GM19240 (cell line): ENCODE measurements around the gene RASAL3.
"Not testable (repeated sequence)": the region's sequence is repeated elsewhere in the genome, so short reads cannot be mapped to it uniquely, and the experiment has no call there.

Experiments
- DNase-seq: peaks from one replicate; pipeline ENCODE4 v3.0.0; 2011; ENCODE audit warnings: low spot score; ENCODE audit not compliant: insufficient read length

The RASAL3 gene

GRCh38 chr19:15464394-15465385 lies at the start of gene RASAL3:
Gene RASAL3 (minus strand): TSS chr19:15464544. CDS start chr19:15464358, 186 bp downstream.
- no peak for DNase-seq

GRCh38 chr19:15511671-15512424 lies 47.5 kb upstream of the RASAL3 start:
- DNase-seq: no peak

GRCh38 chr19:15508035-15508710 lies 43.8 kb upstream of the RASAL3 start, which contains the start of gene CYP4F22:
Gene CYP4F22 (plus strand): TSS chr19:15508525. CDS start chr19:15525337, 16,812 bp downstream.
- no peak for DNase-seq

GRCh38 chr19:15507068-15508034 lies 43.0 kb upstream of the RASAL3 start:
- no peak for DNase-seq

- no peak for DNase-seq
These were observed 41.8 kb upstream of the RASAL3 start for GRCh38 chr19:15506074-15506571.

GRCh38 chr19:15502264-15502663 lies 37.9 kb upstream of the RASAL3 start:
- DNase-seq: no peak

GRCh38 chr19:15501596-15501995 lies 37.3 kb upstream of the RASAL3 start:
- DNase-seq: no peak

GRCh38 chr19:15498910-15499309 lies 34.6 kb upstream of the RASAL3 start:
- DNase-seq: no peak

- no peak for DNase-seq
These were observed 34.0 kb upstream of the RASAL3 start for GRCh38 chr19:15498156-15498858.

GRCh38 chr19:15495151-15495550 lies 30.8 kb upstream of the RASAL3 start:
- no peak for DNase-seq

- DNase-seq: no peak
These were observed 24.3 kb upstream of the RASAL3 start for GRCh38 chr19:15488489-15489226.

GRCh38 chr19:15487038-15487437 lies 22.7 kb upstream of the RASAL3 start:
- no peak for DNase-seq

GRCh38 chr19:15485768-15486167 lies 21.4 kb upstream of the RASAL3 start:
- not testable (repeated sequence) for DNase-seq

GRCh38 chr19:15480996-15481395 lies 16.7 kb upstream of the RASAL3 start:
- not testable (repeated sequence) for DNase-seq

GRCh38 chr19:15479391-15480345 lies 15.3 kb upstream of the RASAL3 start, which contains the start of gene PGLYRP2:
Gene PGLYRP2 (minus strand): TSS chr19:15479501. CDS start chr19:15479371, 130 bp downstream.
- no peak for DNase-seq

- no peak for DNase-seq
These were observed 12.0 kb upstream of the RASAL3 start for GRCh38 chr19:15476325-15476724.

GRCh38 chr19:15475611-15476010 lies 11.3 kb upstream of the RASAL3 start:
- DNase-seq: no peak
